HG02973 (cell line): ENCODE results near the gene FGFBP3.

Experiments
- ATAC-seq: cut with Tn5 transposase; IDR thresholded peaks from one replicate; pipeline ENCODE4 v1.9.1; 2021; ENCODE audit warnings: moderate library complexity; ENCODE audit not compliant: unreplicated experiment

The FGFBP3 gene

GRCh38 chr10:91860885-91861284, 48.4 kb downstream of the FGFBP3 start:
- no peak for ATAC-seq

GRCh38 chr10:91856637-91857036, 52.6 kb downstream of the FGFBP3 start:
- no peak for ATAC-seq
